Cardiac septum (tissue), 1 donor: ENCODE data around the gene RAET1L. TPM values are rescaled to one million over a fixed set of nuclear protein-coding genes. Genes with fewer than 3 reads are reported as not detected.
"Not testable (repeated sequence)": the region's sequence is repeated elsewhere in the genome, so short reads cannot be mapped to it uniquely, and the experiment has no call there.

Experiments
- DNase-seq: peaks from one replicate; pipeline ENCODE4 v3.0.0-alpha.2; 2020; ENCODE audit warnings: low spot score
- intact Hi-C: fragments of 100-400 bp; cut with DNase I; formaldehyde crosslinking; loops from one replicate; pipeline ENCODE4 v1.14.0; 2022
- total RNA-seq: library from RNA; stranded (reverse); fragmentation: NEBNext Ultra II Directional; extraction: Animal tissue kit (Norgen Biotek cat#: 25700); gene quantifications from one replicate; pipeline ENCODE4 v1.2.1, GENCODE V29; 2021
- donor health status: DM: no; HTN: no; CAD: no.

Gene RAET1L
- total RNA-seq, 1 donor from 2014 or later, result not detected

GRCh38 chr6:150002710-150003109, 22.6 kb downstream of the RAET1L start:
- no peak for DNase-seq
- intact Hi-C loops, result loop anchor here (10.0 kb wide), 1 partner anchor 458 kb away; the partner anchor contains the start of gene PPIL4

- intact Hi-C loops, result loop anchor here (10.0 kb wide), 1 partner anchor 457 kb away; the partner anchor contains the start of gene PPIL4
- no peak for DNase-seq
Observed at GRCh38 chr6:150001295-150002008, 23.9 kb downstream of the RAET1L start.

- intact Hi-C loops, result loop anchor here (10.0 kb wide), 1 partner anchor 455 kb away; the partner anchor contains the start of gene PPIL4
- DNase-seq, result no peak
Observed at GRCh38 chr6:149999636-150000035, 25.7 kb downstream of the RAET1L start.

- no peak for DNase-seq
Observed at GRCh38 chr6:149995971-149996370, 29.4 kb downstream of the RAET1L start.

GRCh38 chr6:149995235-149995750, 30.0 kb downstream of the RAET1L start:
- no peak for DNase-seq
- intact Hi-C loops, result no loop called here

More at GRCh38 chr6:149995971-149996370, 29.4 kb downstream of the RAET1L start:
- intact Hi-C loops, result no loop called here

- intact Hi-C loops, result no loop called here
- no peak for DNase-seq
Observed at GRCh38 chr6:149991838-149992237, 33.5 kb downstream of the RAET1L start.

- intact Hi-C loops, DNase-seq: not testable (repeated sequence)
Observed at GRCh38 chr6:149991472-149991795, 33.9 kb downstream of the RAET1L start.

- intact Hi-C loops, result no loop called here
- no peak for DNase-seq
Observed at GRCh38 chr6:149990661-149991471, 34.5 kb downstream of the RAET1L start.

GRCh38 chr6:149990212-149990660, 35.1 kb downstream of the RAET1L start:
- no peak for DNase-seq
- intact Hi-C loops, result no loop called here

GRCh38 chr6:149988550-149989346, 36.6 kb downstream of the RAET1L start:
- intact Hi-C loops, result no loop called here
- no peak for DNase-seq

- no peak for DNase-seq
Observed at GRCh38 chr6:149987602-149988107, 37.7 kb downstream of the RAET1L start.

GRCh38 chr6:149985481-149985937, 39.8 kb downstream of the RAET1L start:
- intact Hi-C loops, result no loop called here
- DNase-seq, result no peak

More at GRCh38 chr6:149987602-149988107, 37.7 kb downstream of the RAET1L start:
- intact Hi-C loops, result no loop called here

- DNase-seq, result no peak
- intact Hi-C loops, result no loop called here
Observed at GRCh38 chr6:149984773-149985172, 40.6 kb downstream of the RAET1L start.

- DNase-seq, result no peak
- intact Hi-C loops, result no loop called here
Observed at GRCh38 chr6:149983145-149983544, 42.2 kb downstream of the RAET1L start.

- no peak for DNase-seq
- intact Hi-C loops, result no loop called here
Observed at GRCh38 chr6:149979293-149979692, 46.0 kb downstream of the RAET1L start.

- no peak for DNase-seq
- intact Hi-C loops, result no loop called here
Observed at GRCh38 chr6:149978610-149979009, 46.7 kb downstream of the RAET1L start.

- DNase-seq, result no peak
- intact Hi-C loops, result no loop called here
Observed at GRCh38 chr6:149977221-149977620, 48.1 kb downstream of the RAET1L start.

GRCh38 chr6:149975400-149975799, 49.9 kb downstream of the RAET1L start:
- no peak for DNase-seq
- intact Hi-C loops, result no loop called here

- intact Hi-C loops, result no loop called here
- no peak for DNase-seq
Observed at GRCh38 chr6:149974825-149975224, 50.5 kb downstream of the RAET1L start.
